NCI-H510A treated with DMSO at 0.1 percent for 48 hours (cell line): ENCODE measurements around the gene LPP.

ENCODE experiments used
- DNase-seq: peaks from one replicate; lab custom pipeline; 2025; lab: John Stamatoyannopoulos, UW

The LPP gene

DNA sequence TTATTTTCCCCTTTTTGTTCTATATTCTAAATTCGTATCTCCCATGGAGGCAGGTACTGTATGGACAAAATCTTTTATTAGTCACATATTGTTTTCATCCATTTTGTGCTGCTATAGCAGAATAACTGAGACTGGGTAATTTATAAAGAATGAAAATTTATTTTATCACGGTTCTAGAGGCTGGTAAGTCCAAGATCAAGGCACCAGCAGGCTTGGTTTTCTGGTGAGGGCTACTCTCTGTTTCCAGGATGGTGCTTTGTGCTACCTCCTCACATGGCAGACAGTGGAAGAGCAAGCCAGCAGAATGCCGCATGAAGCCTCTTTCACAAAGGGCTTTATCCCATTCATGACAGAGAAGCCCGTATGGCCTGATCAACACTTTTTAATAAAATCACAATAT lies 595.9 kb downstream of the LPP start:
- no peak for DNase-seq

DNA sequence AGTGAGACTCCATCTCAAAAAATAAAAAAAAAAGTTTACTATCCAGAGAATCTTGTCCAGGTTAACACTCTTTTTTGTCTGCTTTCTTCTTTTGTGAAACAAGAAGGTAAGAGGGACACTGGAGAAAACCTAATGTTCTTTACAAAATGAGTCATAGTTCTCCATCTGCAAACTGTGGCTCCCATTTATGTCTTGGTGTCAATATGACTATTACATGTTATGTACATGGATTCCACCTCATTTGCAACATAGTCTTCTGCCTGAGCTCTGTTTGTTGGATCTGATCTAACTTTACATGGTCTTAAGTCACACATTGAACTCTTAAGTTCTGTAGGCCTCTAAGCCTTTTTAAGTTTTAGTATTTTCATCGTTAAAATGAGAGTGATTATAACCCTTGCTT lies 596.7 kb downstream of the LPP start:
- DNase-seq: no peak

- DNase-seq: no peak
Observed at GRCh38 chr3:188752850-188753249, 598.9 kb downstream of the LPP start.

DNA sequence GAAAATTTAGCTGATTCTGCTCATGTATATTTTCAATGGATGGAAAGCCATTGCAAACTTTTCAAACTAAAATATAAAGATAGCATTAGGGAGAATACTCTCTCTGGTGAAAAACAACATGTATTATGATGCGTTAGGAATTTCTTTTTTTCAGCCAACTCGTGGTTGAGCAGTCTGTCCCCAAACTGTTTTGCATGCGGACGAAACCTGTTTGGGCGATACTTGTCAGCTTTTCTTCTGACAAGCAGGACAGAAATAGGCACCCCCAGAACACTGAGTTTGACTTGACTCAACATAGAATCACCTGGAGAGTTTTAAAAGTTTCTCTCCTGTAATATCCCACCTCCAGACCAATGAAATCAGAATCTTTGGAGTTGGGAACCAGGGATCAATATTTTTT lies 600.3 kb downstream of the LPP start:
- DNase-seq: no peak

- DNase-seq: no peak
Observed at GRCh38 chr3:188756241-188756640, 602.3 kb downstream of the LPP start.

DNA sequence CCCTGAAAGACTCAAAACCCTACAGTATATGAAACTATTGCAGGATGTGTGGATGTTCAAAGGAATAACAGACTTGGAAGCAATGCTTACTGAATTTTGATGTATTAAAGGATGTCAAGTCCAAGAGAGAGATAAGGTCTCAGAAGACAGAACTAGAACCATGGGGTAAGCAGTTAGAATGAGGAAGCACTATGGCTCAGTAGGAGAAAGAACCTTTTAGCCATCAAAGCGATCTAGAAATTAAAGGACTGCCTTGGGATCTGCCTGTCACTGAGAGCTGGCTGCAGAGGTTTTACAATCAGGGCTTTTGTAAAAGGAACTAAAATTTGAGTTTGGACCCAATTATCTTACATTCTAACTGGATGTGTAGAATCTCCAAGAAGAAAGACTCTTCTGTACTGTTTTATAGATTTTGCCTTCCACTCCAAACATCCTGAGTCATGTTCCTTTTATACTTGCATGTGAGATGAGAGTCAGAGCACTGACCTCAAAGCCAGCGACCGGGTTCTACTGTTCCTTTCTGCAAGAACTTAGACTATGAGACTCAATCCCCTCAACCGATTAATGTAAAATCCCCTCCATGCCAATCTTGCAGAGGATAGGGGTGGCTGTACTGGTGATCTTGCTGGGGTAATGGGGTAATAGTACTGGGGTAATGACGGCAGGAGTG lies 605.5 kb downstream of the LPP start:
- DNase-seq: no peak

DNA sequence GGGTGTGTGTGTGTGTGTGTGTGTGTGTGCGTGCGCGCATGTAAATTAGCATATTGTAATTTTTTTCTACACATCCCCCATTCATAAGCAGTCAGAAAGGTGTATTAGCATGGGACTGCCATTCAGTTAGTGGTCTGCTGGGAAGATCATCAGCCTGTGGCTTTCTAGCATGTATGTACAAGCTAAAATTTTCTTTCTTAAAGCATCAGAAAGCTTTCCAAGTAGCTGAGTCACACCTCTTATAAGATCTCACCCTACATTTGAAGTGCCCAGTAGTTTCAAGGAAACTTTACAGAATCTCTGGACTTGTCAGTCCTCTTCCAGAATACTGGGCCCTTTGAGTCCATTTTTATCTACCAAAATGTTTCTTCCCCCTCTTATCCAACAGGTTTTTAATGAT lies 606.5 kb downstream of the LPP start:
- no peak for DNase-seq

- DNase-seq: no peak
Observed at GRCh38 chr3:188761439-188761838, 607.5 kb downstream of the LPP start.

- no peak for DNase-seq
Observed at GRCh38 chr3:188761964-188762363, 608.0 kb downstream of the LPP start.

DNA sequence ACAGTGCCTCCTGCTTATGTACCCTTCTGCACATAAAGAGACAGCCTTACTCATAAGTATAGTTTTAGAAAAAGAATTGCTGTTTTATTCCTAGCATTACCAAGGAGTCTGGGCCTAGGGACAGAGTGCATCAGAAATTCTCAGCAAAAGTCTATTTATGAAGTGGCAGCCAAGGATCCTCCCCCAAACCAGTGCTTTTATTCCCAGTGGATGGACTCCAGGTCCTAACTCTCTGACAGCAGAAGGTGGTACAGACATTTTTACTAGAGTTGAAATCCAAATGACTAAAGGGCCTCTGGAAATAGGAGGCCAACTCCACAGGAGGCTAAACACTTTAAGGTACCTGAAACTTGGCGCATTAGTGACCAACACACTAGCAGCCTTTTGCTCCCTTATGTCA lies 610.7 kb downstream of the LPP start:
- DNase-seq: no peak

GRCh38 chr3:188769831-188770230 lies 615.9 kb downstream of the LPP start:
- no peak for DNase-seq

DNA sequence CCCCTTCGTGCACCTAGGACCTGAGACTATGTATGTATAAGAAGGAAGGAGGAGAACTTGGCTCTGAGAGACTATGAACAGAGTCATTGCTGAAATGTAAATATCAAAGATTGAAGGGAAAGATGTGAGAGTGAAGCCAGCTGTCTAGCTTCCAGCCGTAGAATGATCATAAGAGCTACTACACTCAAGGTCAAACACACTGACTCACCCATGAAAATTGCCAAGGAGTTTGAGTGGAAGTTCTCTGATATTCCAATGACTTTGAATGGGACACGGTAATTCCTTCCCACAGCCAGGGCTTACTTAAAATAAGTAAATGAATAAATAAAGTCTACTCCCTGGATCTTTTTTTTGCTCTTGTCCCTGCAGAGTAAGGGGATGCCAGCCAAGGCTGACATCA lies 618.9 kb downstream of the LPP start:
- DNase-seq: no peak

DNA sequence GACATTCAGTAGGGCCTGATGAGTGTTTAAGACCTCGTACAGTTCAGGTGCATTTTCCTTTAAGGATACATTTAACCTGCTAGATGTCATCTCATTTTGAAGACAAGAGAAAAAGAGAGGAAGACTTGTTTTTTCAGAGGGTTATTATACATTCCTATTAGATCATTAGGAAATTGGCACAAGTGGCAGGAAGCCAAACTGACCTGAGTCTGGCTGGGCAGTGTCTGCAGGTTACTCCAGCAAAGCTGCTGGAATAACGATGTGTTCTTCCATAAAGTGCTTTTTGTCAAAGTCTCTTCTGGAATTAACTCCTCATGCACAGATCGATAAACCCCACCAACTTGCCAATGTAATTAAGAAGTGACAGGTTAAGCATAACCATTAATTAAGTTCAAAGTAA lies 621.5 kb downstream of the LPP start:
- DNase-seq: no peak

DNA sequence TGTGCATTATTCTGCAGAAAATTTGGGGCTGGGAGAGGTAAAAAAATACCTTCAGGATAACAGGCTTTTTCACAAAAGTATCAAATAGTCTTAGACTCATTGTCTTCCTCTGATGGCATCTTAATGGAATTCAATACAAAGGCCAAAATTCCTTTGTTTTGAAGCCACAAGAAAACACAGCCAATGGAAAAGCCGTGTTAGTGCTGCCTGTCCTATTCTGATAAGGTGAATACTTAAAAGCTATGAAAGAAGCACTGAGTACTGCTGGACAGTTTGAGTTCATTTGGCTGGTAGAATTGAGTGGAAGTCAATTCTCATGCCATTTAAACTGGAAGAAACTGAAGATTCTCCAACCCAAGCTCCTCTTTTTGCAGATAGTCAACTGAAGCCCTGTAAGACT lies 622.5 kb downstream of the LPP start:
- DNase-seq: no peak

DNA sequence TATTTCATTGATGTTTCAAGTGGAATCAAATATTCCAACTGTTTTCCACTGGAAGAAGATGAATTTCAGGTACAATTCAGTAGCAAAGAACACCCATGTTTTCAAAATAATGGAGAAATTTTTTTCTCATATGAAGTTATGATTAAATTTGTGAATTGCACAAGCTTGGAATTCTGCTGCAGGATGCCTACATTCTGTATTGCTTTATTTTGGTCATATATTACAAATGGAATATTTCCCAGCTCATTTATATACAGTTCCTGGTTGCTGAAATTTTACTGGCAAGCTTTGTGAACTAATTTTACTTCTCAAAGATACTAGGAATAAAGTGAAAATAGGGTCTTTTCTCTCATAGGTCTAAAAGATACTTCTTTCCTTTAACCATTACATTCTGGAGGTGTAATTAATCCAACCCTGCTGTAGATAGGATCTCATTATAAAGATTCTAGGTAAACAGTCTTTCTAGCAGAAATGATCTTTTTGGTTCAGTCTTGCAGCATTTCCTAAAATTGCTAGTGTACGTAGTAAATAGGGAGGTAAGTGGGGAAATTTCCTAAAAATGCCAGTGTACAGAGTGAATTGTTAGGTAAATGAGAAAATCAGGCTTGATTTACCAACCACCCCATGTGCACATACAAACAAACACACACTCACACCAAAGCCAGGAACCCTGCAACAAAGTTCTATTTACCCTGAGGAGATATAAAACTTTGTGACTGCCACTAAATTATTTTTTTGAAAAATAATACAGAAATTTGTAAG lies 624.3 kb downstream of the LPP start:
- DNase-seq: no peak

DNA sequence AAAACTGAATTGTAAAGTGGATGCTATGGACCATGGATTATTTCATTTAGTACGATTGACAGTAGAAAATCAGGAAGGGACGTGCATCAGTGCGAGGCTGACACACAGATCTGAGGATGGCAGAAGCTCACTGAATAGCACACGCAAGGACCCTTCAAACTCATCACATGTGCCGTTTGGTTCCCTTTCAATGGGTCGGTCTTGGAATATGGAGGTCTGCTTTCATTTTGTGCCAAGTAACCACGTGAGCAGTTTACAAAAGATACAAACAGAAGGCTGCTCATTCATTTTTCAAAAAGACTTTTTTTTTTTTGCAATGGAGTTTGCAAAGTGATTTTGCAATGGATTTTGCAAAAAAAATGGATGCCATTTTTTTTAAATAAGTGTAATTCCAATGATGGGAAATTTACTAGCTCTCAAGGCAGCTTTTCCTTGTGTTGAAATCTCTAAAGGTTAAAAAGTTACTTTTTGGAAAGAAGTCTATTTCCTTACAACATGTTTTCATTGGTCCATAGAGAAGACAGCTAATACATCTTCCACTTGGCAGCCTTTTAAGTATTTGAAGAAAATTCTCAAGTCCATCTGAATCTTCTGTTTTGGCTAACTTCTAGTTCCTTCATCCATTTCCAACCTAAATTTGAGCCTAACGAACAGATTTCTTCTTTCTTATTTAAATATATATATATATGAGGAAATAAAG lies 625.5 kb downstream of the LPP start:
- no peak for DNase-seq

DNA sequence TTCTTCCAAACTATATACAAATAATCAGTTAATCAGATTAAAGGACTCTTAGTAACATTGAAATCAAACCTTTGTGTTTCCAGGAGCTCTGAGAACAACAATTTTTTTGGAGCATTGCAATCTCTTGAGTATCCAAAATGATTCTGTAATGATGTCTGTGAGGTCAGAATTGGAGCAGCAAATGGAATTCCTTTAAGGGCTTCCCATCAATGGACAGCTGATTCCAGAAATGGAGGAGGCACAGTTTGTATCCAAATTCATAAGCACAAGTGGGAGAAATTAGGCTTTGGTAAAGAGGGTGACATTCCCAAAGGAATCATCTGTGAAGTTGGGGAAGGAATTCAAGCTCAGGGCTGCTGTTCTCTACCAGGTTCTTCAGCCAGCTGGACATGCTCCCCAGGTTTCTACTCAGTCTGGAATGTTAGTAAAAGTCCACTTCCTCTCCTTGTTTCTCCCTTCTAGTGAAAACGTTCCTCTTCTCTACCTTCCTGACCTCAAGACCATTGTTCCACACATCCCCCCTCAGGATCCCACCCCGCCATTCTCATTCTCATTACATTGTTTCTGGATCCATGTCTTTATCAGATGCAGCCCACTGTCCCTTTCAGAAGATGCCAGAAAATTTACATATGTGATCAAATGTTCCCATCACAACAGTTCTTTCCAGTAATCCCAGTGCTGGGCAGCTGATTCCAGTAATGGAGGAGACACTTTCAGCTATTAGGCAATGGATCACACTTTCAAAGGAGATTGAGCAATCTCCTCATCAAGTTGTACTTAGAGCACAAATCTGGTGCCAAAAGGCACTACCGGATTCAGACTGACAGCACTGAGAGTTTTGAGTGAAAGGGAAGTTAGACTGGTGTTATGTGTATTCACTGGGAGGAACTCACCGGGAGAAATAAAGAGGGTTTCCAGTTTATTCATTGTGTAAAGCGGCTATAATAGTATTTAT lies 626.5 kb downstream of the LPP start:
- no peak for DNase-seq

DNA sequence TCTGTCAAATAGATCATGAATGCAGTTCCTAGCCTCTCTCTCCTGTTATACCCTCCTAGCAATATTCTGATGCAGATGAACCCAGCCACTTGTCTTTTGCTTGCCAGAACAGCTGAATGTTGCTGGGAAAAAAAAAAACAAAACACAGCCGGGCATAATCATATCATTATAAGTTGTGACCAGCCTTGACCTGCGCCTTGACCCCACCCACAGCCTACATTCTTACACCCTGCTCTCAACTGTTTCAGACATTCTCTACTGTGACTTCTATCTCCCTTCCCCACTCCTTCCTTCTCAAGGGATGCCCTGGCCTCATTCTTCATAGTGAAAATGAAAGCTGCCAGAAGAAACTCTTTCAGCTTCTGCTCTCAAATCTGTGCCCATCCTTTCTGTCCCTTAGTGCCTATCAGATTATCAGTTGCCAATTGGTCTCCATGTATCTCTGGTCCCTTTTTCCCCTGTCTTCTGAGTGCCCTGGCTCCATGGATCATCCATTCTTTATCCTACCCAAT lies 628.7 kb downstream of the LPP start:
- DNase-seq: no peak

DNA sequence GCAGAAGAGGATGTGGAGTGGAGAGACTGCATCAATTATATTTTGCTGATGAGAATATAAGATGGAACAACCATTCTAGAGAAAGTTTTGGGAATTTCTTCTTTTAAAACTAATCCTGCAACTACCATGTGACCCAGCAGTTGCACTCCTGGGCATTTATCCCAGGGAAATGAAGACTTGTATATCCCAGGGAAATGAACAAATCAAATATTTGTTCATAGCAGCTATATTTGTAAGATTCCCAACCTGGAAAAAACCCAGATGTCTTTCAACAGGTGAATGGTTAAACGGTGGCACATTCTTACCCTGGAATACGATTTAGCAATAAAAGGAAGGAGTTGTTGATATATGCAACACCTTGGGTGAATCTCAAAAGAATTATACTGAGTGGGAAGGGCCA lies 632.5 kb downstream of the LPP start:
- no peak for DNase-seq

DNA sequence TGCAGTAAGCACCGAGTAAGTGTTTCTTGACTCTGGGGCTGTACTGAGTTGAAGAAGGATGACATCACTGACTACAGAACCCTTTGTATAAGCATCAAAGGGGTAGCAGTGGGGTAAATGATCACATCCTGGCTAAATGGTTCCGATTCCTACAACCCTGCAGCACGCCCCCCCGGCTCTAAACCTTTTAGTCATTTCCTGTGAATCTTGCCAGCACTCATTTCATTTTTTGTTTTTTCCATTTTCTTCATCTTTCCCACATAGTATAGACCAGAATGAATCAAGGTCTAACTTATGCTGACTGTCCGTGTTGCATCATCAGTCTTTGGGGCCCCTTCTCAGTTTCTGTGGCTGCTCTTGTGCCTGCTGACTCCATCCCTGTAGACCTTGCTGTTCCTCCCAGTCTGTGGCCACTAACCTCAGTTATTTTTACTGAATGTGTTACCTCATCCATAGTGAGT lies 634.7 kb downstream of the LPP start:
- no peak for DNase-seq

DNA sequence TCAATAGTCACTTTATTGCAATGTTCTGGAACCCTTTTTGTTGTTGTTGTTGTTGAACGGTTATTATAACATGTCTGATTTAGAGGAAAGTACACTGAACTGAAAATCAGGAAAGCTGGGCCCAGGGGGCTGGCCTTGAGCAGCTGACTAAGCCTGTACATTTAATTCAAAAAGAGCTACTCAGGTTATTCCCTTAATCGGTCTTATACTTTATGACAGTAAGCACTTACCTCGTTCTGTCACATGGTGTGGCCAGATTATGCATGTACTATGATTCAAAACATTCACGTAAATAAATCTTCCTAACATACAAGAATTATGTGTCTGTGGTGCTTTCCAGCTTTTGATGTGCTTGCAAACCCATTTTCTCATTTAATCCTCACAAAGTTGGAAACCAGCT lies 635.3 kb downstream of the LPP start:
- DNase-seq: no peak

GRCh38 chr3:188791311-188791710 lies 637.4 kb downstream of the LPP start:
- no peak for DNase-seq
